GM21825 (cell line): ENCODE measurements around the gene SCUBE2.
"Not testable (repeated sequence)": the region's sequence is repeated elsewhere in the genome, so short reads cannot be mapped to it uniquely, and the experiment has no call there.

Experiments used
- ATAC-seq: cut with Tn5 transposase; IDR thresholded peaks from one replicate; pipeline ENCODE4 v1.9.1; 2021; ENCODE audit warnings: mild to moderate bottlenecking, moderate library complexity; ENCODE audit not compliant: unreplicated experiment

SCUBE2 gene

DNA sequence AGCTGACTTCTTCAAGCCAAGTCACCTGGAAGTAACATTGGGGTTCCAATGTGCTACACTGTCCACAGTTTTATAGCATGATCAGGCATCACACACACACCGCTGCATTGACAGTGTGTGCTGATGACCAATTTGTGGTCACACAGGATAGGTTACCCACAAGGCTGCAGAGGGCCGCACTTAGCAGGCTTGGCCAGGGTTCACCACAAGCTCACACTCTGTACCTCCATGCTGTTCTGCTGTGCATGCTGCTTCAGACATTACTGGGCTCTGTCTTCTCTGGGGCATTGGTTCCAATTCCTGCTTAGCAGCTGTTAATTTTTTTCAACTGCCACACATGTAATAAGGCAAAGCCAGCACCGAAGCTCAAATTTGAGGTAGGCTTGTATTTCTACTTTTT, 76.6 kb downstream of the SCUBE2 start:
- ATAC-seq = no peak

DNA sequence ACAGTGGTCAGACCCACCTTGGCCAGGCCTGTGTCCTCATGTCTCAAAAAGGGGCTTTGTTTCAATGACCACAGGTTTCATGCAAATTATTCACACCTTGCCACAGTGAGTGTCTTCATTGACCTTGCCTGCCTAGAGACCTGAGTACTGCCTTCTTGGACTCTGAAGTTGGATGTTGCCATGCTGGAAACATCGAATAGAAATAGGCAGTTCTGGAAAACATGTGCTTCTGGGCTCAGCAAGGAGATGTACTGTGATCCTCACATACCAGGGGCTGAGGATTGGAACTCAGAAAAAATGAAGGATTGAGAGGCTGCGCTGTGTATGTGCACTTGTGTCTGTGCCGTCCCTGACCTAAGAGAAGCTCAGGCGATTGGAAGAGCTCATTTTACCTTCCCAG, 78.0 kb downstream of the SCUBE2 start:
- no peak for ATAC-seq

DNA sequence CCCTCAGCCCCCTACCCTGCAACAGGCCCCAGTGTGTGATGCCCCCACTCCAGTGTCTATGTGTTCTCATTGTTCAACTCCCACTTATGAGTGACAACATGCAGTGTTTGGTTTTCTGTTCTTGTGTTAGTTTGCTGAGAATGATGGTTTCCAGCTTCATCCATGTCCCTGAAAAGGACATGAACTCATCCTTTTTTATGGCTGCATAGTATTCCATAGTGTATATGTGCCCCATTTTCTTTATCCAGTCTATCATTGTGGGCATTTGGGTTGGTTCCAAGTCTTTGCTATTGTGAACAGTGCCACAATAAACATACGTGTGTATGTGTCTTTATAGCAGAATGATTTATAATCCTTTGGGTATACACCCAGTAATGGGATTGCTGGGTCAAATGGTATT, 81.9 kb downstream of the SCUBE2 start:
- not testable (repeated sequence) for ATAC-seq

DNA sequence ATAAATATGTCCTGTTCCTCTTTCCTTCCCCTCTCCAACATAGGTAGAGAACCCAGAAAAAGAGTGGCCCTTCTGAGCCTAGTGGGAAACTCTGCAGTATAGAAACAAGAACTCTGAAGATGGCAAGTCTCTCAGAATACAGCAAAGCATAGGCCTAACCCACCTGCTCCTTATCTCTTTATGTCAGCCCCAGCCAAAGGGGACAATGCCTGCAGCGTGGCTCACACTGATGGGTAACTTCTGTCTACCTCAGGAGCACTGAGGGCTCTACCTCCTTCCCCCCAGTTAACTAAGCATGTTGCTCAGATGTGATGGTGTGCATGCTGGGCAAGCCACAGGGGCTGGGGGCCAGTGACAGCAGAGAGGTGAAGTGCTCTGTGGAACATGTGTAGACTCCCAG, 82.7 kb downstream of the SCUBE2 start:
- no peak for ATAC-seq

DNA sequence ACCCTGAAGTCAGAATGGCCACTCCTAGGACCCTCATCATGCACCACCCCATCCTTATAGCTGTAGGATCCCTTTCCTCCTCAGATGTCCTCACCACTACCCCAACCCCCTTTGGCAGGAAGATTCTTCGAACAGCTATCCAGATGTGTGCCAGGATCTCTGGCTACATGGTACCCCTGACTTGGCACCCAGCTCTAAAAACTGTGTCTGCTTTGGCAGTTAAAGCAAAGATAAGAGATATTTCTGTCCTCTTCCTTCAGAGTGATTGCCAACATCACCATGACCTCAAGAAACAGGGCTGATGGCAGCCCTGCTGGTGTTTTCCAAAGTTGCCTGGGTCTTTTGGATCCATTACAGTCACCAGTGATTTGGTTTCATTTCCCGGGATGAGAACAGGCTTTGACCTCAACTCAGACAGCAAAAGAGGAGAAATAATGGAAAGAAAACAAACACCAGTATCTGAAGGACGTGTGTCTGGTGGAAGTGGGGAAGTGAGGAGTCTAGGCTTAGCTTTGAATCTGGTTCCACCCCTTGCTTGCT, 83.3 kb downstream of the SCUBE2 start:
- ATAC-seq = no peak

DNA sequence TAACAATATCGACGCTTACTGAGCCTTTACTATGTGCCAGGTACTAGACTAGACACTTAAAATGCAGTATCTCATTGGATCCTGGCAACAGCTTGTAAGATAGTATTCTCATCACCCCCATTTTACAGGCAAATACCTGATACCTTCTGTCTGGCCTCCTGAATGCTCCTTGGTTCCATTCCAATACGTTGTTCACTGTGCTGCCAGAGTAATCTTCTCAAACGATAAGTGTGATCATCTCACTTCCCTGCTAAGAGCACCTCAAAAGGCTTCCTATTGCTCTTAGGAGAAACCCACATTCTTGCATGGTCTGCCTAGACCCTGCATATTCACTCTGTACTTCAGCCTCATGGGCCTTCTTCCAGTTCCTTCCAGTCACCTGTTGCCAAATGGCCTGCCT, 86.3 kb downstream of the SCUBE2 start:
- ATAC-seq = no peak

DNA sequence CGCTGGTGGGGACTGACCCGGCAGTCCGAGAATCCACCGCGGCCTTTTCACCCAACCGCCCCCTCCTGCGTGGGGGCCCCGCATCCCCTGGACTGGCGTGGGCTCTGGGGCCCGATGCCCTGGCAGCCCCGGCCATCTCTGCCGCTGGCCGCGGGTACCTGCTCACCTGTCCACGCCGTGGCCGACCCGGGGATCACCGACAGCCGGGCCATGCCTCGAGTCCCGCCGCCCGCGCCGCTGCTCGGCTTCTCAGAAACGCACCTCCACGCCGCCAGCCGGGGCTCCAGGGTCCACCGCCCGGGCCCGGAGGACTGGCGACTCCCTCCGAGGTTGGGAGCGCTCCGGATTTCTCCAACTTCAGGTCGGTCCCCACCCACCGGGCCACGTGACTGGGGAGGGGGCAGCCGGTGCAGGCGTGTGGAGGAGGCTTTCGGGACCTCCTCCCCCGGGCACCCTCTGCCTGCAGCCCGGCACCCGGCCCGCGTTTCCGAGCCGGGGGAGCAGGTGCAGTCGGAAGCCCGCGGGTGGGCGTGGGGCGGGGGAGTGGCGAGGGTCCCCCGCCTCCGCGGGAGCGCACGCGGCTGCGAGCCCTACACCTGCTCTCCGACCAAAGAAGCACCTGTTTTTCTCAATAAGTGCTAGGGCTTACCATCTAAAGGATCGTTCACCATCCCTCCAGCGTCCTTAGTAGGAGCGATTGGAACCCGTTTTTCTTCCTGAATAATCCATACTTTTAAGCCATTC, 87.0 kb downstream of the SCUBE2 start:
- no peak for ATAC-seq

DNA sequence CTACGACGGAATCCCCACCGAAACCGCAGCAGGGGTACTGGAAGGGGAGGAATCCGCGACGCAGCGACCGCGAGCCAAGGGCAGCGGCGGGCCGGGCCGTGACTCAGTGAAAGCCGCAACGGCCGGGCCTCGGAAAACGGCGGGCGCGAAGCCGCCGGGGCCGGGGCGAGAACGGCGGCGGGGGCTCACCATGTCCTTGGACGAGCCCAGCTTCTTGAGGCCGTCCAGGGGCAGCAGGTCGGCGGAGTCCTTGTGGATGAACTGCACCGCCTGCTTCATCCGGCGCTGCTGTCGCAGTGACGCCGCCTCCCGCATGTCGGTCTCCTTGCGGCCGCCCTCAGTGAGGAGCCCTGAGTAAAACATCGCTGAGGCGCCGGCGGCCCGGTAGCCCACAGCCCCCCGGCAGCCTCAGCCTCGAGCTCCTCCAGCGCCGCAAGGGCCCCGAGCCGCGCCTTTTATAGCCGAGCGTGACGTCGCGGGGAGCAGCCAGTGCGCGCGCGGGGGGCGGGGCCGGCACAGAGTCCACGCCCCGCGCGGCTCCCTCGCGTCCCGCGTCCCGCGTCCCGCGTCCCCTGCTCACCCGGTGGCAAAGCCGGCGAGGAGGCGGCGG, 87.7 kb downstream of the SCUBE2 start, which contains the start of gene NRIP3:
Gene NRIP3 (minus strand): TSS at position 429 of the 610 bp plus-strand sequence. CDS start 66 bp downstream, at position 363.
- ATAC-seq = no peak

DNA sequence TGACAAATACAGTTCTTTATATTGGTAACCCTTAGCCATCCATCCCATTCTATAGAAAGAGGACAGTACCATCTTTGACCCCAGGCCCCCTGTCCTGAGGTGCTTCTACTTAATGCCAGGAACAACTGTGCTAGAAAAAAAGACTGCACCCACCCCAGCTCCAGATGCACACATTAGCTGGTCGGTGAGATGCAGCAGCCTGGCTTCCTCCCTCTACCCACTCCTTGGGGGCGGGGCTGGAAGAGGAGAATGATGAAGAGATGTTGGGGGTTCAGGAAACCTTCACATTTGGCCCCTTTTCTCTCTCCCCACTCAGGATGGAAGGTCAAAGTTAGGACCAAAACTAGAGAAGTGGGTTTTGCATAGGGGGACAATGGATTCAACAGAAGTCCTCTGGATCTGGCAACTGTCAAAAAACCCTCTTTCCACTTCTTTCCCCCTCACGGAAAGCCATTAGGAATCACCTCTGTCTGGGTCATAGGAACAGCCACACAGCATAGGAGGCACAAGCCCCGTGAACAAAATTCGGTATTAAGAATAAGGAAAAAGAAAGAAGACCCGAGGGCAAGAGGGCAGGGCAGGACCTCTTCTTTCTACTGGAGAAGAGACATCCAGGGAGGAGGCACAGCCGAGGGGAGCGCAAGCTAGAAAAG, 88.4 kb downstream of the SCUBE2 start:
- no peak for ATAC-seq

DNA sequence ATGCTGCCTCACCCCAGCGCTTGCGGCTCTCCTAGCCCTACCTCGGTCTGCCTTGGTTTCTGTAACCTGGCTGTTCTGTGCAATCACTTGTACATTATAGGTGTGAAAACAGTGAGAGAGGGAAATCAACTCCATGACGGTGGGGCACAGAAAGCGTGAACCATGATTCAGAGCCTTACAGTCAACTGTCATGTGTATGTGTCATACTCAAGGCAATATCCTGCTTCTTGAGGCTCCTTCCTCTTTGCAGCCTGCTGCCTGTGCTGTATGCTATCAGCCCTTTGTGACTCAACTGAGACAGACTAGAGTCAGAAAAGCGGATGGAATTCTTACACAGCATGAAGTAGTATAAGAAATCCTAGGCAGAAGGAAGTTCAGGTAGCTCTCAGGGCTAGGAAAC, 89.7 kb downstream of the SCUBE2 start:
- no peak for ATAC-seq

DNA sequence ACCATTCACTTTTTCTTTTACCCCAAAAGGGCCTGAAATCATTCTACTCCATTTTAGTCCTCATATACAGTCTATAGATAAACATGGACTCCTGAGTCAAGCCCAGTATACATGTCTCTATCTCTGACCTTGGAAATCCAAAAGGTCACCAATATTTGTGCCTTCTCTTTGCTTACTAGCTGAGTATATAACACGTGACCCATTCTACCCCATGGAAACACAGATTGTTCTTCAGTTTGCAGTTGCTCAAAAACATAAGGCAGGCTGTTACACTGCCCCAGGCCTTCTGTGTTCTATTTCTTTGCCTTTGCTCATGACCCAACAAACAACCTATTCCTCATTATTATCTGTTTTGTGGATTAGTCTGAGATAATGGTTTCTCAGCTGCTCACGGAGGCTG, 93.4 kb downstream of the SCUBE2 start:
- ATAC-seq = no peak

DNA sequence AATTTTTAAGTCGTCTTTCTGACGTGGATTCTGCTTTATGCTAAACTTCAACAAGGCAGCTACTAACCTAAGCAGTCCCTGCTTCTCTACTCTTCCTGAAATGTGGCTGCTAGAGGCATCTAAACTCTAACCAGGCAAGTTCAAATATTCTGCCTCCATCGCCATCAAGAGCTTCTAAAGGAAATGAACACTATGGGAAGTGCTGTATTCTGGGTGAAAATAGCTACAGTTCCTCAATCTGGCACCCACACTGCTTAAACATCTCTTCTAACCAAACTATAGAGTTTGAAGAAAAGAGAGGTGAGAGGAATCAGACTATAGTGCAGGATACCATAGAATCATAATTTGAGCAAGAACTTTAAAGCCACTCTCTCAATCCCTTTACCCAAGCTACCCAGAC, 93.9 kb downstream of the SCUBE2 start:
- no peak for ATAC-seq

DNA sequence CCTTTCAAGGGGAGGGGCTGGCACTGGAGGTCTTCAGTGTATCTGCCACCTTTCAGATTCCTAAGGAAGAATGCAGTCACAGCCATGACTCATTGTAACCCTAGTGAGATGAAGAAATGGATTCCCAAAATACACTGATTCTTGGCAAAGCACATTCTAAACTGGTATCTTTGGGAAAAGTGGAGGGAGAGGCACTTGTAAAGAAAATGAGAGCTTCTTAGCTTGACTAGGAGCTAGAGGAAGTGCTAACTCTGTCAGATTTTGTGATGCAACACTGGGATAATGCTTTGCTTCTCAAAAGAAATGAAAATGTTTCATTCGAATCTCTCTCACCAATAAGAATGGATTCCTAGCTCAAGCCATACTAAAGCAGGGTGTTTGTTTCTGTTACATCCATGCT, 101.9 kb downstream of the SCUBE2 start:
- ATAC-seq = no peak

DNA sequence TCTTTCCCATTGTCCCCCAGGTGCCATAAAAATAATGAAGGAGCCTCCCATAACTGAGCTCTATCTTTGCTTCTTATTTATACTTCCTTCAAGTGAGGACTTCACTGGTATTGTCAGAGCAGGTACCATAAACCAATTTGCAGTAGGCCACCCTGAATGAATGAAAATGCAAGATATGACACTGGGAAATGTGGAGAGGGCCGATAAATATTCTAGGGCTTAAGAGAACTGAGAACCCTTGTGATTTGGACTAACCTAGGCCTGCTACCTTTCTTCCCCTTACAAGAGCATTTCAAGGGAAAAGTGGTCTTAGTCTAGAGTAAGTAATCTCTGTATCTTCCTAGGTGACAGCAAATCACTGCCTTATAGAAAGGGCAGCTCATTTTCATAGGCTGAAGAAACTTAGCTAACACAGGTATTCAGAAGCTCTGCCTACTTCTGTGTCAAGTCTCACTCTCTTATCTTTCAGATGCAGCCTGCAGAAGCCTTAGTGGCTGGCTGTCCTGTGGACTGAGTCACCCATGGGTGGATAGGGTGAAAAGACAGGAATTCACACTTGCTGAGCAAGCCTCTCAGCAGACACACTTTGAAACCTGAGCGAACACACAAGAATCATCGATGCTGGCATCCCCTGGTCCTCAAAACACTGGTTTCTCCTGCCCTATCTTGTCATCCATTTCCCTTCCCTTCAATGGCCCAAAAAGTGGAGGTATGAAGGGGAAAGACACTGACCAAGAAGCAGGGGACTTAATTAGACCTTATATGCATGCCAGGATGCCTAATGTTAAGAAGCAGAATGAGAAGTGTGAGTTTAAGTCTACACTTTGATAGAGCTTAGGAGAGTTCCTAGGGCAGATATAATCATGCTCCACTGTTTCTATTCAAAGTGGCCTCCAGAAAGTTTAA, 102.8 kb downstream of the SCUBE2 start:
- ATAC-seq = no peak

DNA sequence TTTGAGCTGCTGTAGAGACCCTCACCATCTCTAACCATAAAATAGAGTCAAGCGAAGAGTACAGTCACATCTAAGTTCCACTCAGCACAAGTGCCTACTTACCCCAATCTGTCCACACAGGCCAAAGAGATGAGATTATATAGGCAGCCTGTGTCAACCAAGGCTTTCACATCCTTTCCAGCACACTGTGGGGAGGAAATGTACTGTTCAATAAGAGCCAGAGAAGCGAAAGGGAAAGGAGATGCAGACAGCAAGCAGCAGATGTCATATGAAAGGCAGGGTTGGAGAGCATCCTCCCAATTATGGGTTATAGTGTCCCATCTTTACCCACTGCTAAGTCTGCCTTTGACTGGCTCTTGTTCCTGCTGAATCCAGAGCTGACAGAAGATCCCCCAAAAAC, 104.0 kb downstream of the SCUBE2 start:
- ATAC-seq = no peak

DNA sequence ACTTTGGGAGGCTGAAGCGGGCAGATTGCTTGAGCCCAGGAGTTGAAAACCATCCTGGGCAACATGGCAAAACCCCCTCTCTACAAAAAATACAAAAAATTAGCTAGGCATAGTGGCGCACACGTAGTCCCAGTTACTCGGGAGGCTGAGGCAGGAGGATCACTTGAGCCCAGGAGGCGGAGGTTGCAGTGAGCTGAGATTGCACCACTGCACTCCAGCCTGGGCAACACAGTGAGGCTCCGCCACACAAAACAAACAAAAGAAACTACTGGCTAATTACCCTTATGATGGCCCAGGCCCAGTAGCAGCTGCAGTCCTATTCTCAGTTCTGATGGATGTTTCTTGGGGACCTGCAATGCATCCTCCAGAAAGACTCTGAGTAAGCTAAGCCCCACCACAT, 104.6 kb downstream of the SCUBE2 start:
- not testable (repeated sequence) for ATAC-seq

DNA sequence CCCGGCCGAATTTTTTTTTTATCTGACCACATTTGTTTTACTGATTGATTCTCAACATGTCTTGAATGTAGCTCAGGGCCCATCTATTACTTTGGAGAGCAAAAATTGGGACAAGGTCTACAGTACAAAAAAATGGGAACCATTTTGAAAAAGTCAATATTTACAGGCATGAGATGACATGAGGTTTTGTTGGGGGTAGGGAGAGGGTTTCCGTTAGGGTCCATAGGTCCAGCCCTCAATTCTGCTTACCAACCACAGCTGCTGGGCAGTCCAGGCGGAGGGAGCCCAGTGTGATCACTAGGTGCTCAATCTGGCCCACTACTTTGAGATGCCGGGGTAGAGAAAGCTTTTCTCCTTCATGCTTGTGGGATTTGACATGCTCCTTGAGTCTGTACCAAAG, 105.9 kb downstream of the SCUBE2 start:
- ATAC-seq = no peak

DNA sequence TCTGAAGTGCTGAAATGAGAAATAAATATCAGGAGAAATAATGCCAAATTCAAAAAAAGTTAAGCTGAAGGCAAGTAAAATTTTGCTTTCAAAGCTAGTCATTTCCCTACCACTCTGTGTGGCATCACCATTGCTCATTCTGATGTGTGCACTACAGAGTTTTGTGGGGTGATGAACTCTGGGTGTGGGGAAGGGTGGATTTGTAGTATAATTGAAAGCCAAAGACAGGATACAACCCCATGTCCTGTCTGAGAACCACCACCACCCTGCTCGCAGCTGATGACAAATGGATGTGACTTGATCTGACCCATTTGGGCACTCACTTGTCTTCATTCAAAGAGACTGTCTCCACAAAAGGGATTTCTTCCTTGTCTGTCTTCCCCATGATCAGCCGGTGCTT, 107.8 kb downstream of the SCUBE2 start:
- no peak for ATAC-seq

DNA sequence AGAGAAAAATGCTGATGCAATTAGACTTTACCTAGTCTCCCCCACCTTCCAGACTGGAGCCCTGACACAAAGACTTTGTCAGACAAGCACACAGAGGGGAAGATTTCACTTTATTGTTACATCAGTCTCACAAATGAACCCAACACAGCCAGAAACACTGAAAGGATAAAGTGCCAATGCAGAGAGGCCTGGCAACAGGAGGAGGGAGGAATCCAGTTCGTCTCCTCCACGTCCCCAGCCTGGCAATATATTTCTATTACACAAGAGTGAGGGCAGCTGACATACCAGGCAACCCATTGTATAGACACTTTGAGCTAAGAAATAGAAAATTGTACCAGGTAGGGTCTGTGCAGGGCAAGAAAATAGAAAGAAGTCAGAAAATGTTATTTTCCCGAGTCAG, 110.9 kb downstream of the SCUBE2 start:
- no peak for ATAC-seq

DNA sequence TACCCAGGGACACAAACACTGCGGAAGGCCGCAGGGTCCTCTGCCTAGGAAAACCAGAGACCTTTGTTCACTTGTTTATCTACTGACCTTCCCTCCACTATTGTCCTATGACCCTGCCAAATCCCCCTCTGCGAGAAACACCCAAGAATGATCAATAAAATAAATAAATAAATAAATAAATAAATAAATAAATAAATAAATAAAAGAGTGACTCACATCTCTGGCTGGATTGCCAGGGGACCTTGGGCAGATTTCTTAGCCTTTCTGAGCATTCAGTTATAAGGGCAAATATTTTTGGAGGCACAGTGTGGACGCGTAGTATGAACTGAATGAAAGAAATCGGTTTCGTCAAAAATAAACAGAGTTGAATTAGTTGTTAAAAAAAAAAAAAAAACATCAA, 112.0 kb downstream of the SCUBE2 start:
- not testable (repeated sequence) for ATAC-seq

DNA sequence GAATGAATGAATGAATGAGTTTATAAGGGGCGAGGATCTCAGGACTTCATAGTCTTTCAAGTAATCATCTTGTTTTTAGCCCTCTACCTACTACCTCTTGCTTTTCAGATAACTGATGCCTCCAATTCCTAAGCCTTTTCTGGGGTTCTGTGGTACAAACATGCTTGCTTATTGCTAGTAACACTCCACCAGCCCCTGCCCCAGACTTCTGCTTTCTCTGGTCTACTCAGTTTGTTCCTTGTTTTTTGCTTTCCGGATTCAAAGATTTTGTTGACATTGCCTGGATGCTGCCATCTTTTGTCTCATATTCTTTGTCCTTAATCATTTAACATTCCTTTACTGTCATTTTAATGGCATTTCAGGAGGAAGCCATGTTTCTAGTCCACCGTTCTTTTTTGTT, 118.3 kb downstream of the SCUBE2 start:
- ATAC-seq = no peak
